ENCODE results near the gene ZNF254. TPM values are rescaled to one million over a fixed set of nuclear protein-coding genes. Genes with fewer than 3 reads are reported as not detected.

The ZNF254 gene
- total and polyA plus RNA-seq, 9 of the 15 experiments (the other 6 are each of a cell fraction or from before 2014, with no cell fraction given): 10.7 to 22.1 (median 14.2) TPM

DNA sequence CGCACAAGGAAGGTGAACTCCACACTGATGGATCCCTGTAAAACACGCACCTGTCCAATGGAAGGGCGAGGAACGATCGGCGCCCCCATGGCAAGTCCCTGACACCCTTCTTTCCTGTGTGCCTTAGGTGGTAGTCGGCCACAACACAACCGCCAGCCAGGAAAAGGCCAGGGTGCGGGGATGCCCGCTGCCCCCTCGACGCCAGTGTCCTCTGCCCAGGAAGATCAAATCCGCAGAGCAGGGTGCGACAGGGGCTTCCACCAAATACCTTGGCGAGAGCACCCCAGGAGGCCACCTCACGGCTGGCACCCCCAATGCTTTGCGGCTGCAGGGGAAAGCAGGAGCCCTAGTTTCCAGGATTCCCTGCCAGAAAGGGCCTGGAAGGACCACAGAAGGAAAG is 91.2 kb downstream of the ZNF254 start (continued):
- TF ChIP-seq BRF1 (IDR thresholded peaks at IDR 0.05; ENCODE audit: borderline replicate concordance, extremely low read depth, insufficient read length) (no peak), MBD2 (IDR thresholded peaks at IDR 0.05; ENCODE audit: borderline replicate concordance, low read depth) (no peak), MECOM (CRISPR knock-in tag; IDR thresholded peaks at IDR 0.05) (no peak), HIVEP1 (CRISPR knock-in tag; IDR thresholded peaks at IDR 0.05) (no peak), TCF3 (CRISPR knock-in tag; IDR thresholded peaks at IDR 0.05) (no peak), BRD4 (IDR thresholded peaks at IDR 0.05) (no peak), RFX1 (IDR thresholded peaks at IDR 0.05) (no peak), RHOXF2B (CRISPR knock-in tag; conservative IDR thresholded peaks at IDR 0.05) (no peak)

Other genes with a start within 250 kb of the ZNF254 start
- gene ZNF726, start 172.3 kb upstream of the ZNF254 start, total RNA-seq (2014; rRNA removed): 13.4 and 16.3 TPM in 2 replicates
- 17.2 and 17.5 TPM in 2 replicates for gene ZNF726, start 172.3 kb upstream of the ZNF254 start, total RNA-seq (2014; rRNA removed; fragmentation: Illumina TruSeq; extraction: Trizol)
- gene ZNF726, start 172.3 kb upstream of the ZNF254 start, total RNA-seq (2015; rRNA removed; fragmentation: Illumina TruSeq; extraction: Trizol): 14.0 and 14.6 TPM in 2 replicates
- gene ZNF726, start 172.3 kb upstream of the ZNF254 start, total RNA-seq (2021): 10.5 and 11.6 TPM in 2 replicates
- 12.4 and 16.1 TPM in 2 replicates for gene ZNF726, start 172.3 kb upstream of the ZNF254 start, polyA plus RNA-seq (2011; rRNA removed)
- 10.3 and 10.5 TPM in 2 replicates for gene ZNF726, start 172.3 kb upstream of the ZNF254 start, polyA plus RNA-seq (2014; fragmentation: Illumina TruSeq; extraction: Trizol)
- 1 to 10 TPM; 8.6 to 9.0 TPM for gene ZNF726, start 172.3 kb upstream of the ZNF254 start, polyA plus RNA-seq (2014; fragmentation: Nextera tagmentation; extraction: Ambion mirVana)
- gene ZNF726, start 172.3 kb upstream of the ZNF254 start, polyA plus RNA-seq (2014; rRNA removed): 16.7 and 20.8 TPM in 2 replicates

All from K562 (cell line).